Breast epithelium (tissue), 4 donors: ENCODE results near the gene CTNNBL1. TPM values are rescaled to one million over a fixed set of nuclear protein-coding genes. Genes with fewer than 3 reads are reported as not detected.

ENCODE experiments used
- DNase-seq, 2 donors: peaks; one replicate each; pipeline ENCODE4 v3.0.0-alpha.2; 2019; ENCODE audit warnings: low spot score in 2 of 2
- H3K27ac ChIP-seq, 2 donors: fragments of 200-600 bp; sonication (generic) in 1 of 2; one replicate each; pipeline ENCODE4 v1.5.1; 2016 to 2019; ENCODE audit warnings: mild to moderate bottlenecking in 1 of 2
- H3K27me3 ChIP-seq, 2 donors: fragments of 200-600 bp; sonication (generic) in 1 of 2; one replicate each; pipeline versions ENCODE4 v1.5.1 to v1.6.0; 2017 to 2019; ENCODE audit warnings: control low read depth in 1 of 2, mild to moderate bottlenecking in 1 of 2
- H3K36me3 ChIP-seq: fragments of 200-600 bp; one replicate; pipeline ENCODE4 v1.5.1; 2019
- H3K4me1 ChIP-seq, 2 donors: fragments of 200-600 bp; sonication (generic); one replicate each; pipeline ENCODE4 v1.5.1; 2016 to 2019; ENCODE audit warnings: control low read depth in 1 of 2
- H3K4me3 ChIP-seq, 3 donors: fragments of 200-600 bp; sonication (generic); 1 replicate in 2 of 3; 2 replicates in 1 of 3; pipeline ENCODE4 v1.5.1; 2016 to 2019; ENCODE audit warnings: mild to moderate bottlenecking in 3 of 3, moderate library complexity in 2 of 3
- H3K9me3 ChIP-seq, 2 donors: fragments of 200-600 bp; sonication (generic) in 1 of 2; one replicate each; pipeline ENCODE4 v1.5.1; 2016 to 2019; ENCODE audit warnings: control low read depth in 1 of 2
- CTCF ChIP-seq, 3 donors: fragments of 450-650 bp; IDR thresholded peaks; one replicate each; pipeline ENCODE4 v1.5.1; 2016 to 2017; ENCODE audit warnings: antibody characterized with exemption in 3 of 3, mild to moderate bottlenecking in 3 of 3, moderate library complexity in 3 of 3
- POLR2A ChIP-seq: fragments of 450-650 bp; IDR thresholded peaks from one replicate; pipeline ENCODE4 v1.6.1; 2016; ENCODE audit warnings: antibody characterized with exemption, mild to moderate bottlenecking, moderate library complexity
- POLR2AphosphoS5 ChIP-seq, 3 donors: sonication (generic); formaldehyde crosslinking; IDR thresholded peaks; one replicate each; pipeline ENCODE4 v1.6.1; 2017; ENCODE audit warnings: antibody characterized with exemption in 3 of 3
- intact Hi-C: fragments of 100-400 bp; cut with DNase I; formaldehyde crosslinking; loops from one replicate; pipeline ENCODE4 v1.15.1; 2023; ENCODE audit warnings: low total_unique reads
- total RNA-seq, 3 donors: library from RNA; depleted of rRNA; stranded (reverse); fragments of >200 nt; gene quantifications; one replicate each; pipeline ENCODE4 v1.1.0, GENCODE V29; 2016

Gene CTNNBL1
- total RNA-seq, 3 donors from 2014 or later = 32.2 to 37.0 (median 32.4) TPM

GRCh38 chr20:37879843-37880242 is 186.0 kb downstream of the CTNNBL1 start:
- H3K4me1 ChIP-seq = no peaks in the 10 kb centered on the region

GRCh38 chr20:37880726-37881591 is 187.1 kb downstream of the CTNNBL1 start:
- Histone ChIP-seq H3K27ac (no peak overlapping the region), H3K4me1 (no peaks in the 10 kb centered on the region), H3K27me3 (no peaks in the 10 kb centered on the region), H3K36me3 (no peaks in the 10 kb centered on the region), H3K4me3 (no peak overlapping the region), H3K9me3 (no peaks in the 10 kb centered on the region)
- intact Hi-C loops = no loop called here
- no peak for DNase-seq
- no peak for TF ChIP-seq POLR2A
- no peak for TF ChIP-seq POLR2AphosphoS5 (IDR thresholded peaks at IDR 0.05)
- TF ChIP-seq CTCF (IDR thresholded peaks at IDR 0.05) = no peak

More at GRCh38 chr20:37879843-37880242, 186.0 kb downstream of the CTNNBL1 start:
- no peak for DNase-seq
- no peak for TF ChIP-seq POLR2A
- TF ChIP-seq CTCF (IDR thresholded peaks at IDR 0.05) = no peak
- no peak for TF ChIP-seq POLR2AphosphoS5 (IDR thresholded peaks at IDR 0.05)
- Histone ChIP-seq H3K27ac (no peak overlapping the region), H3K36me3 (no peaks in the 10 kb centered on the region), H3K9me3 (no peaks in the 10 kb centered on the region), H3K27me3 (no peaks in the 10 kb centered on the region), H3K4me3 (no peak overlapping the region)
- intact Hi-C loops = no loop called here

- no peak for DNase-seq
- intact Hi-C loops = no loop called here
- Histone ChIP-seq H3K27ac (no peak overlapping the region), H3K4me3 (no peak overlapping the region), H3K9me3 (no peaks in the 10 kb centered on the region), H3K36me3 (no peaks in the 10 kb centered on the region), H3K27me3 (no peaks in the 10 kb centered on the region), H3K4me1 (no peaks in the 10 kb centered on the region)
- TF ChIP-seq POLR2A (no peak), CTCF (IDR thresholded peaks at IDR 0.05) (no peak), POLR2AphosphoS5 (IDR thresholded peaks at IDR 0.05) (no peak)
These were observed 187.9 kb downstream of the CTNNBL1 start for GRCh38 chr20:37881601-37882343.

DNA sequence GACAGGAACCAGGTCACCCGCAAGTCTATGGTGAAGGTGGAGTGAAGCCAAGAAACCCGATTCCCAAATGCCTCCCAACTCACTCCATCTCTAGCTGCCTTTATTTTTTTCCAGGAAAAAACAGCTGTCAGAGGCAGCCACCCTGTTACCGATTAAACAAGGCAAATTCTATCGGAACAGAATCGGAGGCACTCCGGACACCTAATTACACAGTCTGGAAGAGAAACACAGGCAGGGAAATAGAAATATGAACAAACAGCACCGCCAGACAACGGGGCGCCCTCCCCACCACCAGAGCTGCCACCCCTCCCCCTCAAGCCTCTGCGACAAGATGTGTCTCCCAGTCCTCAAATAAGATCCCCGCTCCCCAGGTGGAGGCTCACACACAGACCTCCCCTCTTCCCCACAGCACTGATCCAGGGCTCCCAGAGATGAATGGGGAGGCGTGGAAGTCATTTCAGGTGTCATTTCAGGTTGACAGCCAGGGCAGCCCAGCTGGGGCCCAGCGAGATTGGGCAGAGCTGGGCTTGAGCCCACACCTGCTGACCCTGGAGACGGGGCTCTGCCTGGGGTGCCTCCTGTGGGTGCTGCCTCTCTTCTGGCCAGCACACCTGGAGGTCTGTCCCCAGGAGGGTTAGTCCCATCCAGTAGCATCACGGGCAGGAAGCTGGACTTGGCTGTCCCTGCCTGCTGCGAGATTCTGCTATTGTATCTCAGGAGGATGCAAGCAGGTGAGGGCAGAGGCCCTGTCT is 189.3 kb downstream of the CTNNBL1 start:
- Histone ChIP-seq H3K9me3 (no peaks in the 10 kb centered on the region), H3K4me1 (no peaks in the 10 kb centered on the region), H3K27ac (no peak overlapping the region), H3K36me3 (no peaks in the 10 kb centered on the region), H3K4me3 (no peak overlapping the region), H3K27me3 (no peaks in the 10 kb centered on the region)
- no peak for DNase-seq
- intact Hi-C loops = no loop called here
- TF ChIP-seq POLR2AphosphoS5 (IDR thresholded peaks at IDR 0.05) = no peak

- Histone ChIP-seq H3K9me3 (no peaks in the 10 kb centered on the region), H3K36me3 (no peaks in the 10 kb centered on the region), H3K27me3 (no peaks in the 10 kb centered on the region), H3K27ac (no peak overlapping the region), H3K4me1 (no peaks in the 10 kb centered on the region), H3K4me3 (no peak overlapping the region)
- no peak for TF ChIP-seq CTCF (IDR thresholded peaks at IDR 0.05)
- no peak for TF ChIP-seq POLR2A
- TF ChIP-seq POLR2AphosphoS5 (IDR thresholded peaks at IDR 0.05) = no peak
- intact Hi-C loops = no loop called here
- DNase-seq = no peak
These were observed 191.2 kb downstream of the CTNNBL1 start for GRCh38 chr20:37885042-37885441.
